Measurements from ENCODE around the gene CLP1. TPM values are rescaled to one million over a fixed set of nuclear protein-coding genes. Genes with fewer than 3 reads are reported as not detected.
"Not testable (repeated sequence)": the region's sequence is repeated elsewhere in the genome, so short reads cannot be mapped to it uniquely, and the experiment has no call there.

Gene CLP1
- total RNA-seq, 1 donor, result 19.0 TPM

DNA sequence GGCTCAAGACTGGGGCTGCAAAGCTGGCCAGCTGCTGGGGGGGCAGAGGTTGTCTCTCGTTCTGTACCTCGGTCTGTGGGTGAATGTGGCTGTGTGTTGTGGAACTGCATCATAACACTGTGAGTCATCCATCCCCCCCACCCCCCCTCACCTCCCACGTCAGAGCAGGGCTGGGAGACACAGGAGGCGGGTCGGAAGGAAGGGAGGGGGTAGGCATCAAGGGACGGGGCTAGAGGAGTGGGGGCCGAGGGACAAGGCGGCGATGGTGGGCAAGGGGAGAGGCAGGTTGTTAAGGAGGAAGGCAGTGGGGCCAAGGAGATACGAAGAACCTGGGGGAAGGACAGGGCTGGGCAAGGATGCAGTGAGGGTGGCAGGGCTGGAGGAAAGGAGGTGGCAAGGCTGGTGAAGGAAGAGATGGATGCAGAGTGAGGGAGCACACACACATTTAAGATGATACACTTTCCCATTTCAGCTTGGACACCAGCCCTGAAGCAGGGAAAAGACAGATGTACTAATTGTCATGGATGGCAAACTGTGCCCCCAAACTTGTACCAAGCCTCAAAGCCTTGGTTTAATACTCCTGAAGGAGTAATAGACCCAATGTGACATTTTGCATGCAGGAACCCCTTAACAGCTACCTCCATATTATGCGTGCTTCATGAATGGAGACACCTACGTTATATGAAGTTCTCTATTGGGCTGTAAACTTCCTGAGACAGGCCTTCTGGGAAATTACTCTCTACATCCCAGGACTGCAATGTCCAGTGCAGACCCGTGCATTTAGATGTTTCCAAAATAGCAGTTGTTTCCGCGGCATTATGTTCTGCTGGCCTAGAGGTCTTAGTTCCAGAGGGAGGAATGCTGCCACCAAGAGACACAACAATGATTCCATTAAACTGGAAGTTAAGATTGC, 7.5 kb upstream of the CLP1 start, which contains the start of gene YPEL4:
Gene YPEL4 (minus strand): TSS at position 87 of the 913 bp plus-strand sequence. CDS start 2,805 bp downstream, outside the sequence.
- no peak for TF ChIP-seq CTCF (IDR thresholded peaks at IDR 0.05; ENCODE audit: insufficient read depth, low read depth, low read length)
- peak within 1 kb of the TSS; percentile 70 for H3K4me3 ChIP-seq (ENCODE audit: low read depth, low read length)
- DNase-seq (ENCODE audit: low read depth), result peak; percentile 84

- DNase-seq (ENCODE audit: low read depth), result no peak
- TF ChIP-seq CTCF (IDR thresholded peaks at IDR 0.05; ENCODE audit: insufficient read depth, low read depth, low read length), result no peak
These were observed 6.8 kb upstream of the CLP1 start for GRCh38 chr11:57650739-57651090.

GRCh38 chr11:57651408-57651807, 6.2 kb upstream of the CLP1 start:
- no peak for DNase-seq (ENCODE audit: low read depth)
- H3K4me3 ChIP-seq (ENCODE audit: low read depth, low read length), result no peak overlapping the region
- TF ChIP-seq CTCF (IDR thresholded peaks at IDR 0.05; ENCODE audit: insufficient read depth, low read depth, low read length), result no peak

More at GRCh38 chr11:57650739-57651090, 6.8 kb upstream of the CLP1 start:
- H3K4me3 ChIP-seq (ENCODE audit: low read depth, low read length), result no peak overlapping the region

GRCh38 chr11:57652230-57652629, 5.3 kb upstream of the CLP1 start:
- not testable (repeated sequence) for DNase-seq (ENCODE audit: low read depth)
- H3K4me3 ChIP-seq (ENCODE audit: low read depth, low read length), result peak overlapping the region; percentile 18

DNA sequence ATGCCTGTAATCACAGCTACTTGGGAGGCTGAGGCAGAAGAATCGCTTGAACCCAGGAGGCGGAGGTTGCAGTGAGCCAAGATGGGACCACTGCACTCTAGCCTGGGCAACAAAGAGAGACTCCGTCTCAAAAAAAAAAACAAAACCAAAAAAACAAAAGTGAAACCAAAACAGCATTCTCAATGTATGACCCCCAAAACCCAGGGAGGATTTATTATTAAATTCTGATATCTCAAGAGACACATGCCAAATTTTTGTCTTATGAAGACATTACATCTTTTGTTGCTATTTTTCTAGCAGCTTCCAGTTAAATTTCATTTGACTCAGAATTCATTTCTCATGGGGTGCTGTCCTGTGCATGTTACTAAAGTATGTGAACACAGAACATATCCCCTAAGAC, 4.9 kb upstream of the CLP1 start:
- TF ChIP-seq CTCF (IDR thresholded peaks at IDR 0.05; ENCODE audit: insufficient read depth, low read depth, low read length), result no peak
- peak overlapping the region; percentile 29 for H3K4me3 ChIP-seq (ENCODE audit: low read depth, low read length)
- no peak for DNase-seq (ENCODE audit: low read depth)

DNA sequence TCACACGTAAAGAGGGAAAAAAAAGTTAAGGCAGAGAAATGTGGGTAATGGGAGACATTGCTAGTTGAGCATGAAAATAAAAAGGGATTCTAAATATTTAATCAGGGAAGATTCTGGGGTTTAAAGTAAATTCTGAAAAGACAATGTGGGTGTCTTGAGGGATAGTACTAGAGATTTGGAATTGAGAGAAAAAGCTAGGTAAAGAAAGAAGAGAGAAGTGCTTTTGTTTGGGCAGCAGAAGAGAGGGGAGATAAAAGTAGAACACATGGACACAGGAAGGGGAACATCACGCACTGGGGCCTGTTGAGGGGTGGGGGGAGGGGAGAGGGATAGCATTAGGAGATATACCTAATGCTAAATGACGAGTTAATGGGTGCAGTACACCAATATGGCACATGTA, 4.4 kb upstream of the CLP1 start:
- peak overlapping the region; percentile 29 for H3K4me3 ChIP-seq (ENCODE audit: low read depth, low read length)
- no peak for DNase-seq (ENCODE audit: low read depth)
- no peak for TF ChIP-seq CTCF (IDR thresholded peaks at IDR 0.05; ENCODE audit: insufficient read depth, low read depth, low read length)

- no peak for TF ChIP-seq CTCF (IDR thresholded peaks at IDR 0.05; ENCODE audit: insufficient read depth, low read depth, low read length)
- DNase-seq (ENCODE audit: low read depth), result no peak
- peak overlapping the region; percentile 87 for H3K4me3 ChIP-seq (ENCODE audit: low read depth, low read length)
These were observed 723 bp upstream of the CLP1 start for GRCh38 chr11:57656885-57657193.

All from fibroblast of villous mesenchyme (primary cell).